ENCODE results near the gene TUBB6.

The TUBB6 gene

DNA sequence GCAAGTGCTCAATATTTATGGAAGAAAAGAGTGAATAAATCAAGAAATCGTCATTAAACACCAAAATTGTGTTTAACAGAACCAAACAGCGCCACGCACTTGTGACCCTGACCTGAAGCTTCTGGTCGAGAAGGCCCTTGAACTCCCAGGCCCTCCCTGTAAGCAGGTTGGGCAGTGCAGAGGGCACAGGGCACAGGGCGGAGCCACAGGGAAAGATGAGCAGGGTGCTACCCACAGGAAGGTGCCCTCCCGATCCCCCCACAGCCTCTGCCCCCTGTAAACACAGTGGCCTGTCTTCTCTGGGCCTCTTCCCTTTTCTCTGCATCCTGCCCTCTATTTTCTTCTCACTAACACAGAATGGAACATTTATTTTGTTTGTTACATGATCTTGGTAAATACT, 16.9 kb upstream of the TUBB6 start:
- no peak for DNase-seq (ENCODE audit: low read depth)

DNA sequence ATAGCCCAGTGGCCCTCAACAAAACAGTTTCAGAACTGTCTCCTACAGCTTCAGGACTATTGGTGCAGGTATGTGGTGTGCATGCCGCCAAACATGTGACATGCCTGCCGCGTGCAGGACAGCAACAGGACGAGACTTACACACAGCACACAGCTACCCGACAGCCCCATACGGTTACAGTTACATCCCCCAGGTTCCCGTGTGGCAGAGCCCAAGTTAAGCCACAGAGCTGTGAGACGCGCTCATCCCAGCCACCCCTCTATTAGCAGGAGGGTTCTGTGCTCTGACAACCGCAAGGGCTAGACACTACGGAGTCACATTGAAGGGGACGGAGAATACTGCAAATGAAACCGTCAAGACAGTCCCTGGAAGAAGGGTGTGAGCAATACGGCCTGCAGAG, 16.4 kb upstream of the TUBB6 start:
- DNase-seq (ENCODE audit: low read depth): no peak

DNA sequence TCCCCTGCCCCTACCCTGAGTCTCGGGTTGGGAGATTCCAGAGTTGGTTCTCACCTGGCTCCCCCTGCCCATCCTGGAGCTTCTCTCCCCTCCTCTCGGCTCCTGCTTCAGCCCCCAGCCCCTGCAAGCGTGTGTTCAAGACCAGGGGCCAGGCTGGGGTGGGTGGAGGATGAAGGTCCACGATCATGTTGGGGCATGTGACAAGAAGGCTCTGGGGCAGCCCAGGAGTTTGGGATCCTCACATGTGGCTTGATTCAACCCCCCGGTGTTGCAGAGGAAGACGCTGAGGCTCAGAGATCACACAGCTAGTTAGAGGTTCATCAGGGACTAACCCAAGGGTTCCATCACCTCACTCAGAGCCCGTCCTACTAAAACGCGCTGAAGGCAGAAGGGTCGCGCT, 14.2 kb upstream of the TUBB6 start:
- no peak for DNase-seq (ENCODE audit: low read depth)

DNA sequence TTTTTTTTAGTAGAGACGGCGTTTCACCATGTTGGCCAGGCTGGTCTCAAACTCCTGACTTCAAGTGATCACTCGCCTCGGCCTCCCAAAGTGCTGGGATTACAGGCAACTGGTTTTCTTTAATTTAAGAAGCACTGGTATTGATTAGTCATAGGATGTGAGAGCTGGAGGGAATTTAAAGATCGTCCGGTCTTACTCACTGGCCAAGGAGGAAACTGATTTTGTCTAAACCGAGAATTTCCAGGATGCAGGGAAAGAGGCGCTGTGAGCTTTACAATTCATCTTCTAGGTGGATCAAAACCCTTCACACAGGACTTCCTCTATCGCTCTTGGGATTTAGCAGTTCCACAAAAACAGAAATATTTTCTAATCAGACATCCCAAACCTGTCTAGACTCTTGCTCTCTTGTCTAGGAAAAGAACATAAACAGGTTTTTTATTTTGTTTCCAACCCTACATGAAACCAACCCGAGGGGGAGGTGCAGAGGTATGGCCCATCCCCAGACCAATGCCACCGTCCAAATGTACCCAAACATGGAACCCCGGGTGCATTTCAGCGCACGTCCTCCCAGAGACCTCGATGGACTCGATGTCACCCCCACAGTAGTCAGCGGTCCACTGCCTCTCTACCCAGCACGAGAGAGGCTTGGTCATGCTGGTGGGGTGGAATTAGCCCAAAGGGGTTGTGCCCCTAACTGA, 12.5 kb upstream of the TUBB6 start:
- no peak for DNase-seq (ENCODE audit: low read depth)

DNA sequence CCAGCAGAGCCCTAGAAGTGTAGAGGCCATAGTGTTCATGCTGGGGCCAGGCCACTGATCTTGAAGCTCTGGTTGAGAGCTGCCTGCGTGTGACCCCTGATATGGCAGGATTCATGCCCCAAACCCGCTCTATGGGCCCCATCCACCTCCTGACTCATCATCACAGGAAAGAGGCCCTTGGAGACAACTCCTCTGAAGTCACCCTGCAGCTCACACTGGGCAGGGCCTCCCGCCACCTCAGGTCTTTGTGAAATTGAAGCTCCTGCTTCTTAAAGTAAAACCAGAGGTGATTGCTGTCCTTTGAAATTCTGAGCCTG, 12.0 kb upstream of the TUBB6 start:
- no peak for DNase-seq (ENCODE audit: low read depth)

DNA sequence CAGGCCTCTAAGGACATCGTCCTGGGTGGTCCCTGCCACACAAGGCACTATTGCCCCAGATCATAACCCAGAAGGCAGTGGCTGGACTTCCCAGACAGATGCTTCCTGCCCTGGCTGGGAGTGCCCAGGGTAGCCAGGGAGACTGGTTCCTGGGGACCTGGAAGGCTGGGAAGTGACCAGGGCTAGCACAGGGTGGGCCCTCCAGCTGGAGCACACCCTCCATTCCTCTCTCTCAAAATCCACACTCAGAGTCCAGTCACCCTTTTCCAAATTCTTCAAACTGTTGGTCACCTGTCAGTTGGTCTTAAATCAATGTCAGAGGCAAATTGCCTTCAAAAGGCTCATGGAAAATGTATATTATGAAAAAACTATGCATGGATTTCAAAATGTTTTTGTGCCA, 11.6 kb upstream of the TUBB6 start:
- DNase-seq (ENCODE audit: low read depth): no peak

DNA sequence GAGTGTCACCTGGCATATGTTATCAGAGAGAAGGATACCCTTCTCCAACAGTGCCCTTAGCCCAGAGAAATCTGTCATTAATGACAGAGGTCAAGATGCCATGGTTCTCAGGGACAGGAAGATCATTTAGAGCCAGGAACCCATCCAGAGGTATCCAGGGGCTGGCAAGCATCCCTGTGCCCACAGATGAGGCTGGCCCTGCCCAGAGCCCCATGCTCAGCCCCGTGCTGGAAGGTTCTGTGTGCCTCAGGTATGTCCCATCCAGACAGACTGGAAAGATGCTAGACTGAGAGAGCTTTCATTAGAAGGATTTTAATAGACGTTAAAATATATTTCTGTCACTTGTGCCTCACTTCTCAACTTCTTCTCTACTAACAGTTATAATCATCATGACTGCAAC, 8.2 kb upstream of the TUBB6 start:
- no peak for DNase-seq (ENCODE audit: low read depth)

DNA sequence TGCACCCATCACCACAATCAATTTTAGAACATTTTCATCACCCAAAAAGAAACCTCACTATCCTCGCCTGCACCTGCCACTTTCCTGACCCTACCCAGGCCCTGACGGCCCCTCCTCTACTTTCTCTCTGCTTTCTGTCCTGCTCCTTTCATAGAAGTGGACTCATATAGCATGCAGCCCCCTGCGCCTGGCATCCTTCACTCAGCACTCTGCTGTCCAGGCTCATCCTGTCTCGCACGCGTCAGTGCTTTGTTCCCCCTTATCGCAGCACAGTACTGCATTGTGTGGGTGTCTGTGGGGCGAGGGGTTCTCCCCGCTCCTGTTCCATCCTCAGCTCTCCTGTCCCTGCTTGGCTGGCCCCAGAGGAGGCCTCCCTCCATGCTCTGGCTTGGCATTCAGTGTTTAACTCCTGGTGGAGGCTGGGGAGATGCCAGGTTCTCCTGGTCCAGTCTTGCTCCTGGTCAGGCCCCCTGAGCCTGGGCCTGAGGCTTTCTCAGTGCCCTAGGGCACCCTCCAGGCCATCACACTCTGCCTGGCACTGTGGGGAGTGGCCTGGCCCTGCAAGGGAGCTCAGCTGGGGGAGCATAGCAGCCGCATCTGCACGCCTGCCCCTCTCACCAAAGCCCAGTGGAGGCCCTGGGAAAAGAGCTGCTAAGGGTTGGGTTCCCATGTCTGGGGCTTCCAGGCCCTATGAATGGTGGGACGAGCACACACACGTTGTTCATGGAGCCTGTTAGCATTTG, 6.6 kb upstream of the TUBB6 start:
- DNase-seq (ENCODE audit: low read depth): no peak

DNA sequence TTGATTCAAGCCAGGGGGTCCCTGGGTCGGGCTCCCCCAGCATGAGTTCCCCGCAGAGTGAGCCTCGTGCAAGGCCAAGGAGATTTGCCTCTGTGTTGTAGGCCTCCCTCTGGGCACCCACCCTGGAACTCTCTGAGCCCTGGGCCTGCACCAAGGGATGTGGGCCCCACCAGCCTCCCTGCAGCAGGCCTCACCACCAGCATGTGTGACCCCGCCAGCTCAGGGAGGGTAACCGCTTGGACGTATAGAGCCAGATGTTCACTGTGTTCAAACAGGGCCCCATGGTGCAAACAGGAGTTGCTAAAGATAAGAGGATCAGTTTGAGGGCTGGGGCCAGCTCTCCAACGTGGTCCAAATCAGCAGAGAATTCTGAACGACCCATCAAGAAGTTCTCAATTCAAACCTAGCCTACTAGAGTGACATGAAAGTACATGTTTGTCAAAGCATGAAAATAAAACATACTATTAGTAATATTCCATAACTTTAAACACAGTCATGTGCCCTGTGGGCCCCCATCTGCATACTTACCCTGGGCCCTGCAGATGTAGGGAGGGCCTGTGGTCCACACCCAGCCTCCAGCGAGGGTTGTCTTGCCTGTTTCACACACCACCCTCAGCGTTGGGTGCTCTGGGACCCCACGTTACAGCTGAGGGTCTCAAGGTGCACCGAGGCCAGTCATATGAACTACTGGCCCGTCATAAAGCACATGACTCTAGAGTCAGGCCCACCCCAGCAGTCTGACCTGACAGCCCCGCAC, 5.5 kb upstream of the TUBB6 start:
- DNase-seq (ENCODE audit: low read depth): no peak

DNA sequence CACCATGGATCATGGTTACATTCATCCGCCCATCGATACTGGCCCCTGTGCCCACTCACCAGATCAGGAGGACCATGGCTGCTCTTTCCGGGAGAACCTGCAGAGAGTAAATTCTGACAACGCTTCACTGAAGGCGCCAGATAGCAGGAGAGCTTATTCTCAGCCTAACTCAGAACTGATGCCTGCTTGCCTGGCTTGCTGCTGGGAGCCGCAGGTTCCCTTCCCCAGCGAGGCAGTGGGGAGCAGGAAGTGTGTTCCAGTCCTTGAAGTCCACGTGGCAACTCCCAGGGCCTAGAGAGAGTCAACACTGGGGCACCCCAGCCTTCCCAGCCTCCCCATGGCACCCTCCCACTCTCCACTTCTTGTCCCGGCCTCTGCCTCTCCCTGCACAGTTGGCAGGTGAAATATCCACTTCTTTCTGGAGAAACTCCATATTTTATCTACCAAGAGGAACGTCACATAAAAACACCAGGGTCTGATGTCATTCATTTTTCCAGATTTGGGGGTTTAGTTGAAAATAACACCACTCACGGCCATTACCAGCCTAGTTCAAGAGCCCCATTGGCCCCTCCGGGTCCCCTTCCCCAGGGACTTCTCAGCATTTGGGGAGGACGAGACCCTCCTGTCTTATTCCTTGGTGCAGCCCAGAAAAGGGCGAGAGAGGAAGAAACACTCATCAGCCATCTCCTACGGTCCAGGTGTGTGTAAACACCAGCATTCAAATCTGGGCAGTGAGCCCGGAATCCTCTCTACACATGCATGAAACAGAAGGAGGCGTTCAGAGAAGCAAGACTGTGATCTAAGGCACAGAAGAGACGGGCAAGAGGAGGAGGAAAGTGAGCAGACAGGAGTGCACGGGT, 3.5 kb upstream of the TUBB6 start:
- DNase-seq (ENCODE audit: low read depth): no peak

DNA sequence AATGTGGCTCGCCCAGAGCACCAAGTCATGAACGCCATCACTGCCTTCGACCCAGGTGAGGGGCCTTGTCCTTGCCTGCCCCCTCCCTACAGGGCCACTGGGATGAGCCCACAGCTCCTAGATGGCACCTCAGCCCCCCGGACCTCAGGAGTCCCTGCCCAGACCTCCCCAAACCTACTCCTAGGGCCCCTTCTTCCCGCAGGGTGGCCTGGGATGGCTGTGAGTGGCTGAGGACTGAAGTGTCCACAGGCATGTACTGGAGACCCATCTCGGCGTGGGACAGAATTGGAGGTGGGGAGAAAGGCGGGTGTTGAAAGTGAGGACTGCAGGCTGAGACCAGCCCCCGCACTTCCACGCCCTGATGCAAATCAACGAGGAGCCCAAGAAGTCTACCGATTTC, 2.8 kb upstream of the TUBB6 start:
- no peak for DNase-seq (ENCODE audit: low read depth)

DNA sequence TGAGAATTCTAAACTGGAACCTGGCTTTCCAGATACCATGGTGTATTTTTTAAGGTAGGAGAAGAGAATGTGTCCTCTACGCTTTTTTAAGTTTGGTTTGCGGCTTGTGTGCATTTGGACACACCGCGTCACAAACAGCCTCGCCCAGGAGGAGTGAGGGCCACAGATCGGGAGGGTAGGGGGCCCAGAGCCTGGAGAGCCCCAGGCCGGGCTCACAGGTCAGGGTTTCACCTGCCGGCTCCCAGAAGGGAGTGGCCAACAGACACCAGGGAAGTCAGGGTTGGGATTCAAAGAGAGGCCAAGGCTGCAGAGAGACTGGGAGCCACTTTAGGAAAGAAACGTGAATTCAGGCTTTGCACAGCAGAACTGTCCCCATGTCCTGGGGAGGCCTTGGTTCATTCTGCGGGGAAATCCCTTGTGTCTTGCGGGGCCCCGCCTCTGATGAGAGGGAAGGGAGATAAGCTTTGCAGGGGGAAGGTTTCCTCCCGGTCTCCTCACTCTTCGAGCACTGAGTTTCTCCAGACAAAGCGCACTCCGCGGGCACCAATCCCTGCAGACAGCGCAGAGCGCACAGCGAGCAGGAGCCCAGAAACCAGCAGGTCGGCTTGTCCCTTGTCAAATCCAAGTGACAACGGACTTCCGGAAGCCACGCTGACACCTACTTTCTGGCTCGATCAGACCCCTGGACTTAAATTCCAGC, 2.0 kb upstream of the TUBB6 start:
- DNase-seq (ENCODE audit: low read depth): no peak

DNA sequence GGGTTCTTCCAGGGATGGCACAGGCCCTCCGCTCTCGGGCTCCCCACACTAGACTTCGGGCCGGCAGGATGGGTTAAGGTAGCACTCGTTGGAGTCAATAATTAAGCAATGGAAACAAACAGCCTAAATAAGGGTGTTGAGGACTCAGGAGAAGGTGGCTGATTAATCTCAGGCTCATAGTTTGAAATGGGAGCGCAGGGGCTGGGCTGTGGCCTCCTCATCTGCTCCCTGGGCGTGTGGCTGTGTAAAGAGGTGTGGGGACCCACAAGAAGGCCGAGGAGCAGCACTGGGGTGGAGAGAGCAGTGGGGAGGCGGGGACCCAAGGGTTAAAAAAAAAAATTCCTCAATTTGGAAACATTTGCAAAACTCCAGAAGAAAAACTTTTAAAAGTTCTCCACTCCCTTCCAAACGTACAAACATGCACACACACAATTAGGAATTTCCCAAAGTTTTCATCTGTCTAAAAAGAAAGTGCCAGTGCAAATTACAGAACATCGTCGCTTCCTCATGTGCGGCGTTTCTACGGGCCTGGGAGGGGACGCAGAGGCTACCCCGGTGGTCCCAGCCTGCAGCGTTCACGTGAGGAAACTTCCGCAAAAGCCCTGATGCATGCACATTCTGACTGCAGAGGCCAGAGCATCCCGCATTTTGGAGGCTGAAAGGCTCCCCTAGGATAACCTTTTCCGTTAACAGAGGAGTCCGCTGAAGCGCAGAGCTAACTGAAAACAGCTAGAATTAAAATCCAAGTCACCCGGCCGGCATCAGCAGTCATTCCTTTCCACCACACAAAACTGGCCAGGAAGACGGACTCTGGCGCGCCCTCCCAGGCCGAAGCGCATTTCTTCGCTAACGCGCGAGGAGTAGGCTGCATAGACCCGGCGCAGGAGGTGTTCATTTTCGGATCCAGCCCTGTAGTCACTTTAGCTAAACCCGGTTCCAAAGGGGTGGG, 1.0 kb upstream of the TUBB6 start:
- DNase-seq (ENCODE audit: low read depth): no peak

DNA sequence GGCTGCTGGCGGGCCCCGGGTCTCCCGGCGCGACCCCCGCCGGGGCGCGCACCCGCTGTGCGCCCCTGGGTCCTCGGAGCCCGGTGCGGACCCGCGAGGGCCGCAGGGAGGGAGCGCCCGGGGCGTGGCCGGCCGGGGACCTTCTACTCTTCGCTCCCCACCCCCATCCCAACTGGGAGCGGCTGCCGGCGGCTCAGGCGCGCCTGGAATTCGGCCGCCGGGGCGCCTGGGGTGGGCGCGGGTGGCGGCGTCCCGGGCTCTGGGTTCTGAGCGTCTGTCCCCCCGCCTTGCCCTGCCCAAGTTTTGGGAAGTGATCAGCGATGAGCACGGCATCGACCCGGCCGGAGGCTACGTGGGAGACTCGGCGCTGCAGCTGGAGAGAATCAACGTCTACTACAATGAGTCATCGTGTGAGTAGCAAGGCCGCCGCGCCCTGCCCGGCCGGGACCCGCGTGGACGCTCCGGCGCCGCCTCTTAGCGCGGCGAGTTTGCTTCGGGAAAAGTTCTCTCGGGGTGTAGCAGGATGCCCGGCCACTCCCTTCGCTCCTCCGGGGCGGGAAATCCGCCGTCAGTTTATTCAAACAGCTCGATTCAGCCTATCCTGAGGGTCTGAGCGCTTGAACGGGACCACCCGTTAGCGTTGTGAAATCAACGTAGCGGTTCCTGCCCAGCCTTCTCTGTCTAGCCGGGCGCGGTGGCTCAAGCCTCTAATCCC, 502 bp downstream of the TUBB6 start:
- no peak for DNase-seq (ENCODE audit: low read depth)

DNA sequence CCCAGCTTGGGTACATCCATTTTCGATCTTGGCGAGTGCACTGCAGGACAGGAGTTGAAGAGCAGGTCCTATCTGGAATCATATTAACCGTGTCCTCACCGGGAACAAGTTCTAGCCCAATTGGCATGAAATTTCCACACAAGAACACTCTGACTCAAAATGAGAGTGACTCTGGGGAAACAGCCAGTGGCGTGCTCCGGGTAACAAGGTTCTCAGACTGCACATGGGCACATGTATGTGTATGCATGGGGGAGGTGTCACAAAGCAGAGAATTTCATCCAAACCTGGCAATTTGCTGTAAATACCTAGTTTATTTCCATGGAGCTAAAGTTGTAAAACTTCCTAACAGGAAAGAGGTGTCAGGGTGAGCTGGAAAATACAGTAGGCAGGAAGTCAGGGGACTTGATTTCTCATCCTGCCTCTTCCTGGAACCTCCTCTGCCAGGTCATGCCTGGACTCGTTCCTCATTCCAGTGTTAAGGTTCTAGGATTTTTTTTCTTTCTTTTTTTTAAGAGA, 1.7 kb downstream of the TUBB6 start:
- no peak for DNase-seq (ENCODE audit: low read depth)

DNA sequence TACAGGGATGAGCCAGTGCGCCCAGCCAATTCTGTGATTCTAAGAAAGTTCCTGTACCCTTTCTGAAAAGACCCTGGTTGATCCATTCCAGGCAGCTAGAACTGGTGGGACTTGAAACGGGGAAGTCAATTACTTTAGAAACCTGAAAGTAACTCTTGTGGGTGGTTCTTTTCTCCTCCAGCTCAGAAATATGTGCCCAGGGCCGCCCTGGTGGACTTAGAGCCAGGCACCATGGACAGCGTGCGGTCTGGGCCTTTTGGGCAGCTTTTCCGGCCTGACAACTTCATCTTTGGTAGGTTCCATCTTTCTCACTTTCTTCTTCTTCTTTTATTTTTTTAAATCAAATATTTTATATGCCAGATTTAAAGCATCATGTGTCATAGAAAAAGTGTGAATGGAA, 2.7 kb downstream of the TUBB6 start:
- no peak for DNase-seq (ENCODE audit: low read depth)

DNA sequence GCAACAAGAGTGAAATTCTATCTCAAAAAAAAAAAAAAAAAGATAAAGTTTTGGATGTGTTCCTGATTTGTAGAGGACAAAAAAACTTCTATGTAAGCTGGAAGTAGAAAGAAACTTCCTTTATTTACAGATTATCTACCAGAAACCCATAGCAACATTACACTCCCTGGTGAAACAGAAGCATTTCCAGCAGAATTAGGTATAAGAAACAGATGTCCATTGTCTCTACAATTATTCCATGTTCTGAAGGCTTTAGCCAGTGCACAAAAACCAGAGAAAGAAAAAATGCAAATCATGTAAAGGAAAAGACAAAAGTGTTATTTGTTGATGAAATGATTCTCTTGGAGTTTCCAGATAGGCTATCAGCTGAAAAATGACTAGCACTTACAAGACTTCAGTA, 4.9 kb downstream of the TUBB6 start:
- no peak for DNase-seq (ENCODE audit: low read depth)

DNA sequence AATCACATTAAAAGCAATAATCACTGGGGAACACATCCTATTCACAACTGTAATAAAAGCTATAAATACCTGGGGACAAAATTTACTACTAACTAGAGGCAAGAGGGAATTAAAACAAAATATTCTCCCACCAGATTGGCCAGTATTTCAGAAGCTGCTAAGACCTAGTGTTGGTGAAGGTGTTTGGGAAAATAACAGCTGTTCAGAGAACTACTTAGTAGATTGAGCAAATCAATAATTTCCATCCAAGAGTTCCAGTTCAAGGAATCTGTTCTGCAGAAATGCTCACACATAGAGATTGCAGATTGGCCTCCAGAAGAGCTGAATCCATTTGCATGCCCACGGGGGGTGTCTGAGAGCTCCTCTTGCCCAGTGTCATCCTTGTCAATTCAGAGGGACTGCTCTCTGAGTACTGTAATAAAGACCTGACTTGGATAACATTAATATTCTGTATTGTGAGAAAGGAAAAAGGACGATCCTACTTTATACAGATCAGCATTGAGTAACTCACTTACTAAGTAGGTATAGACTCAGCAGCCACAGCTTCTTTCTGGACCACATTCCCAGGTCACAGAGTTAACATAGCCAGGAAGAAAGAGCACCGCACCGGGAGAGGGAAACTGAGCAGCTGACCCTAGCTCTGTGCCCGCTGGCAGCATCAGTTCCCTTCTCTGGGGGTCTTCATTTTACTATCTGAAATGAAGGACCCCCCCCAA, 5.6 kb downstream of the TUBB6 start:
- DNase-seq (ENCODE audit: low read depth): no peak

Data from activated T-helper 1 cell treated with Interleukin-2 at 50 U/mL for 16 hours (primary cell).